Activated naive CD8-positive, alpha-beta T cell treated with anti-CD3 and anti-CD28 coated beads, Interleukin-2, amount 10 ng/mL, durations not matched to agents 7 days and 5 days (primary cell): ENCODE measurements around the gene ARHGEF17. TPM values are rescaled to one million over a fixed set of nuclear protein-coding genes. Genes with fewer than 3 reads are reported as not detected.

Source experiments
- ATAC-seq: fragments of 150-1000 bp; cut with Tn5 transposase; one replicate; pipeline ENCODE4 v1.10.0; 2021; ENCODE audit warnings: low read depth, moderate library complexity
- POLR2A ChIA-PET: fragments of 350-600 bp; sonication (Branson Sonifier 250); formaldehyde crosslinking; loops from one replicate; lab custom pipeline; 2021; ENCODE audit warnings: antibody characterized with exemption; lab: Charles Lee
- DNase-seq: peaks from one replicate; pipeline ENCODE4 v3.0.0; 2021
- H3K27ac Mint-ChIP-seq: one replicate; pipeline ENCODE4 v1.8.0; 2022; ENCODE audit warnings: mild to moderate bottlenecking, mixed read lengths
- H3K27me3 Mint-ChIP-seq: one replicate; pipeline ENCODE4 v1.8.0; 2022; ENCODE audit warnings: mild to moderate bottlenecking, moderate library complexity, mixed read lengths
- H3K36me3 Mint-ChIP-seq: one replicate; pipeline ENCODE4 v1.8.0; 2021; ENCODE audit warnings: mild to moderate bottlenecking, mixed read lengths
- H3K4me1 Mint-ChIP-seq: one replicate; pipeline ENCODE4 v1.8.0; 2021; ENCODE audit warnings: mixed read lengths
- H3K4me3 Mint-ChIP-seq: one replicate; pipeline ENCODE4 v1.8.0; 2022; ENCODE audit warnings: mild to moderate bottlenecking, moderate library complexity, mixed read lengths
- H3K9me3 Mint-ChIP-seq: one replicate; pipeline ENCODE4 v1.8.0; 2021; ENCODE audit warnings: mixed read lengths
- total RNA-seq, 2 experiments: library from RNA; stranded (reverse); gene quantifications; one replicate each; pipeline ENCODE4 v1.2.3, GENCODE V29; 2021

ARHGEF17 gene
- total RNA-seq, 2 experiments from 2014 or later: not detected

DNA sequence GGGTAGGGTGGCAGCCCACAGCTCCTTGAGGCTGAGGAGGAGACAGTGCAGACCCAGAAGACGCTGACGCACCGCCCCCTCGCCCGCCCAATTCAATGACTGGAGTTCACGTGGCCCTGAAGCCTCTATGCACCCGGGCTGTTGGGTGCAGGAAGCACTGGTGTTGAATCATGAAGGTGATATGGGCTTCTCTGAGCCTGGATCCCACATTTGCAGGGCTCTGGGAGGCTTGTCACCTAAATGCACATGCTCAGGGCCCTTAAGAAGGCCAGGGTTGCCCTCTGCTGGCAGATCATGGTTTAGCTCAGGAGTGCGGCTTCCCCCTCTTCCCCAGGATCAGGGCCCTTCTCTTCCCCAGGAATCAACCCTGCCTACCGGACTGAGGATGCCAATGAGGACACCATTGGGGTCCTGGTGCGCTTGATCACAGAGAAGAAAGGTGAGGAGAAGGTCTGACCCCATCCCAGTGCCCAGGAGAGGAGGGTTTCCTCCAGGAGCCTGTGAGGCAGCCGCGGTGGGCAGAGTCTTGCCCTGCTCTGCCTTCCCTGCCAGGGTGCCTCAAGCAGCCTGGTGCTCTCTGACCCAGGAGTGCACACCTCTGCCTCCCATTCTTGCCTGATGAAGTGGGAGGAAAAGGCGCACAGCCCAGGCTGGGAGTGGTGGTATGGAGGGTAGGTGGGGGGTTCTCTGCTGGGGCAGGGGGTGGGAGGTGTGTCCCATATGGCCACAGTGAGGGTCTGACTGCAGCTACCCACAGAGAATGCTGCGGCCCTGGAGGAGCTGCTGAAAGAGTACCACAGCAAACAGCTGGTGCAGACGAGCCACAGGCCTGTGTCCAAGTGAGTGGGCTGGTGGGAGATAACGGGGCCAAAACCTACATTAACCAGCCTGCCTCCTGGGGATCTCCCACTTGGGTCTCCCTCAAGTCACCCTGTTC lies 85.7 kb downstream of the ARHGEF17 start:
- H3K27me3 Mint-ChIP-seq: no peaks in the 10 kb centered on the region
- peak overlapping the region; percentile 9 for H3K27ac Mint-ChIP-seq
- POLR2A ChIA-PET: interaction anchor here (0.6 to 1.9 kb wide), 2 partner anchors 22 to 43 kb away, joined by 3 to 9 read pairs; no protein-coding TSS in a partner anchor
- H3K4me1 Mint-ChIP-seq: no peaks in the 10 kb centered on the region
- H3K9me3 Mint-ChIP-seq: no peaks in the 10 kb centered on the region
- no peak overlapping the region for H3K4me3 Mint-ChIP-seq
- DNase-seq (peak; percentile 72), ATAC-seq (peak; percentile 69)
- H3K36me3 Mint-ChIP-seq: peaks cover 10% of the 10 kb centered on the region

DNA sequence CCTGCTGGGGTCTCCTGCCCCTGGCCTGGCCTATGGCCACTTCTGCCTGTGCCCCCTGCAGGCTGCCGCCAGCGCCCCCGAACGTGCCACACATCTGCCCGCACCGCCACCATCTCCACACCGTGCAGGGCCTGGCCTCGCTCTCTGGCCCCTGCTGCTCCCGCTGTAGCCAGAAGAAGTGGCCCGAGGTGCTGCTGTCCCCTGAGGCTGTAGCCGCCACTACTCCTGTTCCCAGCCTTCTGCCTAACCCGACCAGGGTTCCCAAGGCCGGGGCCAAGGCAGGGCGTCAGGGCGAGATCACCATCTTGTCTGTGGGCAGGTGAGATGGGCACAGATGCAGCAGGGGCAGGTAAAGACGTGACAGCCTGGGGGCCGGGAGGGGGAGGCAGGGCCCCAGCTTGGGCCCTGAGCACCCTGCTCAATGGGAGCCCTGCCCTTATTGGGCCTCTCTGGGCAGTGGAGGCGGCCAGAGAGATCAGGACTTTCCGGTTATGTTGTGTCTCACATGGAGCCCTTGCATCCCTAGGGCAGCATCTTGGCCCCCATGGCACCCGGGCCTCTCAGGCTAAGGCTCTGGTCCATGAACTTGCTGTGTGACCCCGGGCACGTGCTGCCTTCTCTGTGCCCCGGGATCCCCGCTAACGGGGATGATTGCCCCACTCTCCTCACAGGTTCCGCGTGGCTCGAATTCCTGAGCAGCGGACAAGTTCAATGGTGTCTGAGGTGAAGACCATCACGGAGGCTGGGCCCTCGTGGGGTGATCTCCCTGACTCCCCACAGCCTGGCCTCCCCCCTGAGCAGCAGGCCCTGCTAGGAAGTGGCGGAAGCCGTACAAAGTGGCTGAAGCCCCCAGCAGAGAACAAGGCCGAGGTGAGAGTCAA lies 86.6 kb downstream of the ARHGEF17 start:
- Mint-ChIP-seq H3K4me1 (peaks cover 4% of the 10 kb centered on the region), H3K4me3 (no peak overlapping the region), H3K9me3 (no peaks in the 10 kb centered on the region), H3K27ac (no peak overlapping the region), H3K27me3 (no peaks in the 10 kb centered on the region), H3K36me3 (peaks cover 12% of the 10 kb centered on the region)
- no peak for ATAC-seq
- peak; percentile 25 for DNase-seq
- POLR2A ChIA-PET: interaction anchor here (1.9 kb wide), 1 partner anchor 44 kb away, joined by 9 read pairs; no protein-coding TSS in a partner anchor

DNA sequence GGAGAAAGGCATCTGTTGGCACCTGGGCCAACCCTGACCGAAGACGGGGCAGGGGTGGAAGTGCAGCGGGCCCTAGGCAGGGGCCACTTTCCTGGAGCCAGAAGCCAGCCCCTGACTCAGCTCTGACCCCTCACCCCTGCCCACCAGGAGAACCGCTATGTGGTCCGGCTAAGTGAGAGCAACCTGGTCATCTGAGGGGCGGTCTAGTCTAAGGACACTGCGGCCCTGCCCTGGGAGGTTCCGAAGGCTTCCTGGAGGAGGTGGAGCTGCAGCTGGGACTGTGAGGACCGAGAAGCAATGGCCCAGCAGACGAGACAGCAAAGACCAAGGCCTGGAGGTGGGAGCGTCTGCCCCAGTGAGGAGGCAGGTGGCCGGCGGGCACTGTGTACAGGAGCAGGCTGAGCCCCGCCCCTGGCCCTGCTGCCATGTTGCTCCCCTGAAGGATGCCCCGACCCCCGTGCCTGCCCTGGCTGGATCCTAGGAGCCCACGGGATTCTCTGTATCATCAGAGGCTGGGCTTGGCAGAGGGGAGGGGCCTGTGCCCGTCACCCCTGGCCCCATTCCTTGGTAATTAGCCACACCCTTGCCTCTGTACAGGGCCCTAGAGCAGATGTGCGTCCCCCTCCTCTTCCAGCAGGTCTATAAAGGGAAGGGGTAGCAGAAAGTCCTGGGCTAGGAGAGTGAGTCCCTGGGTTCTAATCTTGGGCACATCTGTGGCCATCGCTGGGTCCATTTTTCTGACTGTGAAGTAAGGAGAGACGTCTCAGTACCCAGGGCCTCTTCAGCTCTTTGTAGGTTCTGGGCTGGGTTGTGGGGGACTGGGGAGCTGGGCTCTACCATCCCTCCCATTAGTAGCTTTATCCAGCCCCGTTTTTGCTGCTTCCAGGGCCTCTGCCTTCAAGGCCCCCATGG lies 87.5 kb downstream of the ARHGEF17 start:
- Mint-ChIP-seq H3K4me1 (peaks cover 4% of the 10 kb centered on the region), H3K36me3 (peaks cover 12% of the 10 kb centered on the region), H3K27me3 (no peaks in the 10 kb centered on the region), H3K4me3 (no peak overlapping the region), H3K27ac (no peak overlapping the region), H3K9me3 (no peaks in the 10 kb centered on the region)
- POLR2A ChIA-PET: no interaction called here
- DNase-seq: peak; percentile 27
- no peak for ATAC-seq

DNA sequence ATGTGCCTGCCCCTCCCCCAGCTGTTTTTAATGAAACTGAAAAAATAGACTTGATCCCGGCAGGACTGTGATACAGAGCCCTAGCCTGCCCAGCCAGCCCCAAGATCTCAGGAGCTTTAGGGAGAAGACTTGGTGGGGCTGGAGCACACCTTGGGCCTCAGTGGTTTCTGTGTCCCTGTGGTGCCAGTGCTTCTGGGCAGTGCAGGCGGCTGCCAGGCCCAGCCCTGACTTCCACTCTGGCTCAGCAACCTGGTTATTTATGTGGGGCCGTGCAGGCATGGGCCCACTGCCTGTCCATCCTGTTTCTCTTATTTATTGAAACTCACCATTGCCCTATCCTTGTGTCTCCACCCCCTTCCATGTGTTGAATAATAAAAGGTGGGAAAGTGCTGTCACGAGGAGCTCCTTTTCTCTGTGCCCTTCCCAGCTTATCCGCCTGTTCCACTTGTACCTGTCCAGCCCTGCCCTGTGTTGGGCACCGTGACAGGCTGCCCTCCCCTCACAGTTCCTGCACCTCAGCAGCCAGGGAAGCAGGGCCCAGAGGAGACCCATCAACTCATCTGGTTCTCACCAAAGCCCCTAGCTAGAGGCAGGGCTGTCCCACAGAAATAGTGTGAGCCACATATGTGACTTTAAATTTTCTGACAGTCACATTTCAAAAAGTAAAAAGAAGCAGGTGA lies 88.3 kb downstream of the ARHGEF17 start:
- H3K27ac Mint-ChIP-seq: no peak overlapping the region
- ATAC-seq (no peak), DNase-seq (no peak)
- POLR2A ChIA-PET: interaction anchor here (1.2 kb wide), 1 partner anchor 11 kb away, joined by 3 read pairs; no protein-coding TSS in a partner anchor
- H3K27me3 Mint-ChIP-seq: no peaks in the 10 kb centered on the region
- peaks cover 12% of the 10 kb centered on the region for H3K36me3 Mint-ChIP-seq
- peaks cover 4% of the 10 kb centered on the region for H3K4me1 Mint-ChIP-seq
- H3K9me3 Mint-ChIP-seq: no peaks in the 10 kb centered on the region
- H3K4me3 Mint-ChIP-seq: no peak overlapping the region

DNA sequence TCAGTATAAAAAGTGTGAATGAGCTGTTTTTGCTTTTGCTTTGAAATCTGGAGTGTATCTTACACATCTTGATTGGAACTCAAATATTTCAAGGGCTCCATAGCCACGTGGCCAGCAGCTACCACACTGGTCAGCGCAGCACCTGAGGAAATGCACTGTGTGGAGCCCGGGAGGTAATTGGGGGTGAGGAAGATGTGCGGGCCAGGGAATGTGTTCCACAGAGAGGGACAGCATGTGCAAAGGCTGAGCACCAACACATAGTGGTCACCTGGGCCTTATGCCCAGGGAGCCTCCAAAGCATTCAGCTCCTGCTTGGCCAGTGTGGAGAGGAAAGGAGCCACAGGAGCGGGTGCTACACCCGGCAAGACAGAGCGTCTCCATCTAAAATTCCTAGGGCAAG lies 88.9 kb downstream of the ARHGEF17 start:
- H3K27me3 Mint-ChIP-seq: no peaks in the 10 kb centered on the region
- POLR2A ChIA-PET: interaction anchor here (1.2 kb wide), 1 partner anchor 12 kb away, joined by 3 read pairs; no protein-coding TSS in a partner anchor
- peak overlapping the region; percentile 25 for H3K27ac Mint-ChIP-seq
- DNase-seq: no peak
- H3K4me1 Mint-ChIP-seq: peaks cover 4% of the 10 kb centered on the region
- no peak overlapping the region for H3K4me3 Mint-ChIP-seq
- H3K9me3 Mint-ChIP-seq: no peaks in the 10 kb centered on the region
- no peak for ATAC-seq
- H3K36me3 Mint-ChIP-seq: peaks cover 12% of the 10 kb centered on the region

DNA sequence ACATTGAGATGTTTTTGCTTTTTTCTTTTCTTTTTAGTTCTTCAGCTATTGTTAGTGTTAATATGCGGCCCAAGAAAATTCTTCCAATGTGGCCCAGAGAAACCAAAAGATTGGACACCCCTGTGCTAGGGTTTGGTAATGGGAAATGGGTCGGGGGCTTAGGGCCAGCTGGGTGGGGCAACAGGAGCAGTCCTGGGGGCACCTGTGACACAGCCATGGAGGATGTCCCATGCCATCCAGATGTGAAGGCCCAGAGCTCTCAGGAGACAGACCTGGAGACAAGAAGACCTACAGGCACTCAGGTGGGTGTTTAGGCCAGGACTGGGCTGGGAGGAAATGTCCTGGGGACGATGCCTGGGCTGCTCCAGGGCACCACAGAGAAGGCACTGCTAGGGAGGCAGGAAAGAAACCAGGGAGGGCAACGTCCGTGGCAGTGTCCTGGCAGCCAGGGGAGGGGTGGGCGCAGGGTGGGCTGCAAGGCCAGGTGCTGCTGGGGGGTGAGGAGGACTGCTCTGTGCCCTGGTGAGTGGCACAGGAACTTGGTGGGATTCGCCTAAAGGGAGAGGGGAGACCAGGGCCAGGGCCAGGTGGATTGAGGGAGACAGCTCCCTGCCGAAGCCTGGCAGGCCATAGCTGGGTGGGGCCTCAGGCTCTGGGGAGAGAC lies 89.5 kb downstream of the ARHGEF17 start:
- Mint-ChIP-seq H3K9me3 (no peaks in the 10 kb centered on the region), H3K27ac (no peak overlapping the region), H3K36me3 (peaks cover 12% of the 10 kb centered on the region), H3K4me3 (peak overlapping the region; percentile 35), H3K27me3 (no peaks in the 10 kb centered on the region), H3K4me1 (peaks cover 4% of the 10 kb centered on the region)
- POLR2A ChIA-PET: interaction anchor here (1.2 kb wide), 1 partner anchor 13 kb away, joined by 3 read pairs; no protein-coding TSS in a partner anchor
- DNase-seq (no peak), ATAC-seq (no peak)

DNA sequence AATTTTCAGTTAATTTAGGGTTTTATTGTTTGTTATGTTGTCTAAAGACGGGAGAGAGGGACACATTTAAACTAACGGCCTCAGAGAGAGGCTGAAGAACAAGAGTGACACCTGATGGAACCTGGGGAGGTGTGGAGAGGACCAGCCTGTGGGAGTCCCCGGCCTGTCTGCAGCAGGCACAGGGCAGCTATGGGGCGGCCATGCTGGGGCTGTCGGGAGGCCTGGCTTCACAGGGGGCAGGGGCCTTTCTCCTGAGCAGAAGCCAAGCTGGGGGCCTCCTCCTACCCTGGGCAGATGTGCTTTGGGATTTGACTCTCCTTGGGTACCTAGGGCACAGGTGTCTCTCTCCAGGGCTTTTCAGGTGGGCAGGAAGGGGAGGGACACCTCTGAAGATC lies 90.1 kb downstream of the ARHGEF17 start:
- H3K4me3 Mint-ChIP-seq: no peak overlapping the region
- H3K27ac Mint-ChIP-seq: no peak overlapping the region
- no peaks in the 10 kb centered on the region for H3K27me3 Mint-ChIP-seq
- ATAC-seq: no peak
- POLR2A ChIA-PET: no interaction called here
- H3K4me1 Mint-ChIP-seq: peaks cover 4% of the 10 kb centered on the region
- no peak for DNase-seq
- H3K36me3 Mint-ChIP-seq: peaks cover 12% of the 10 kb centered on the region
- no peaks in the 10 kb centered on the region for H3K9me3 Mint-ChIP-seq

DNA sequence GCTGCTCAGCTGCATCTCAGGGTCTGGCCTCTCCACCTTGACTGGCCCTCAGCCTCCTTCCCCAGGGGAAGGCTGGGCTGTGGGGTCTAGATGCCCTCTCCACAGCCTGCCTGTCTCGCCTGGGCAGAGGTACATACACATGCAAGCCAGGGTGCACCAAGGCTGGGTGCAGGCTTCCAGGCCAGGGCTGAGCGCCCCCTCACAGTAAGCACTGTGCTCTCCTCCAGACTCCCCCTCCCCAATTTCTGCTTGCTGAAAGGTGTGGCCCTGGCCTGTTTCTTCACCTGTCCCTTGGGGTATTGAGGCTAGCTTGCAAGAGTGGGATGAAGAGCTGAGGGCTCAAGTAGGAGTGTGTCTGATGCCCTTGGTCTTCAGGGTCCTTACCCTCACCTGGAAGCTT lies 90.6 kb downstream of the ARHGEF17 start:
- Mint-ChIP-seq H3K4me3 (no peak overlapping the region), H3K27me3 (no peaks in the 10 kb centered on the region), H3K4me1 (peaks cover 4% of the 10 kb centered on the region), H3K9me3 (no peaks in the 10 kb centered on the region), H3K36me3 (peaks cover 12% of the 10 kb centered on the region), H3K27ac (no peak overlapping the region)
- DNase-seq (no peak), ATAC-seq (no peak)
- POLR2A ChIA-PET: no interaction called here

DNA sequence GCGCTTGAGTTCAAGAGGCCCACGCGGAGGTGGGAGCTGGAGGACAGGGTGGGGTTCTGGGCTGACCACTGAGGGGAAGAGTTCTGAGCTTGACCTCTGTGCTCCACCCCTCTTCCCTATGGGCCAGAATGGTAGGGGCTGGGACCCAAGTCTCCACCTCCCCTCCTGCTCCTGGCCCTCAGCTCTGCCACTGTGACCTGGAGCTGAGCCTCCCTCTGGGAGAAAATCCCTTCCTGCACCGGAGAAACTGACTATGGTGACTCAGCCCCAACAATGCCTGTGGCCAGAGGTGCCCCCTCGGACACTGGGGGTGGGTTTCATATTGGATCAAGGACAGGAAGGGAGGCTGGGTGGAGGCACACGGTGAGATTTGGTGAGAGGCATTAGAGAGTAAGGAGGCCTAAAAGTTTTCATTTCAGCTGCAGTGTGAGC lies 91.1 kb downstream of the ARHGEF17 start:
- Mint-ChIP-seq H3K27ac (peak overlapping the region; percentile 68), H3K4me3 (no peak overlapping the region), H3K9me3 (no peaks in the 10 kb centered on the region), H3K27me3 (no peaks in the 10 kb centered on the region), H3K4me1 (peaks cover 4% of the 10 kb centered on the region), H3K36me3 (peaks cover 12% of the 10 kb centered on the region)
- DNase-seq: no peak
- POLR2A ChIA-PET: interaction anchor here (1.1 kb wide), 1 partner anchor 12 kb away, joined by 3 read pairs; no protein-coding TSS in a partner anchor
- no peak for ATAC-seq

DNA sequence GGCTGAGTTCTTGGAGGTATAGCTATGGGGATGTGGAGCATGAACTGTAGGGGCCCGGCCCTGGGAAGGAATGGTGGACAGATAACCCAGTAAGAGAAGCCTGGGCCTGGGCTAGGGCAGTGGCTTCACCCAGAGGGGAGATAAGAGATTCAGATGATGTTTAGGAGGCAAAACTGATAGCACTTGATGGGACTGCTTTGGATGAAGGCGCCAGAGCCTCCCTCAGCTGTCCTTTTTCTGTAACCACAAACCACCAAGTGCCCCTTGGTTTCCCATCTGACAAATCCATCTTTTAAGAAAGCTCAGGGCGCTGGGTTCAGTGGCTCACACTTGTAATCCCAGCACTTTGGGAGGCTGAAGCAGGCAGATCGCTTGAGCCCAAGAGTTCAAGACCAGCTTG lies 91.6 kb downstream of the ARHGEF17 start:
- Mint-ChIP-seq H3K27ac (peak overlapping the region; percentile 68), H3K9me3 (no peaks in the 10 kb centered on the region), H3K4me1 (peaks cover 4% of the 10 kb centered on the region), H3K4me3 (no peak overlapping the region), H3K27me3 (no peaks in the 10 kb centered on the region), H3K36me3 (peaks cover 12% of the 10 kb centered on the region)
- no peak for ATAC-seq
- POLR2A ChIA-PET: interaction anchor here (1.1 kb wide), 1 partner anchor 11 kb away, joined by 3 read pairs; no protein-coding TSS in a partner anchor
- DNase-seq: no peak

DNA sequence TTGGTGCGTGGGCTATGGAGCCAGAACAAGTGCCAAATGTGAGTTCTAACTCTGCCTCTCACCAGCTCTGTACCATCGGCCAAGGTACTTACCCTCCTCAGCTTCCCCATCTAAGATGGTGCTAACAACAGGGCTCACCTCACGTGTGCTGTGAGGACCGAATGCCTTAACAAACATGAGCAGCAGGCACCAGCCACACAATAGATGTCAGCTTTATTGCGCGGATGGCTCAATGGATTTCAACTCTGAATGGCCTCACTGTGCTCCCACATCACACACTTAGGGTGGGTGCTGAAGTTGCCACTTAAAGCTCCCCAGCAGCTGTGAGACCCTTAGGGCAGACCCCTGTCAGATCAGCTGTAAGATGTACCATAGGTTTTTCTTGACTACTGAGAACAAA lies 92.2 kb downstream of the ARHGEF17 start:
- DNase-seq: no peak
- no peaks in the 10 kb centered on the region for H3K9me3 Mint-ChIP-seq
- no peak overlapping the region for H3K4me3 Mint-ChIP-seq
- H3K27me3 Mint-ChIP-seq: no peaks in the 10 kb centered on the region
- peaks cover 4% of the 10 kb centered on the region for H3K4me1 Mint-ChIP-seq
- no peak overlapping the region for H3K27ac Mint-ChIP-seq
- H3K36me3 Mint-ChIP-seq: peaks cover 12% of the 10 kb centered on the region
- POLR2A ChIA-PET: interaction anchor here (1.1 kb wide), 1 partner anchor 11 kb away, joined by 3 read pairs; no protein-coding TSS in a partner anchor
- no peak for ATAC-seq
